ENCODE data around the gene GBGT1.
A peak's percentile ranks its signal among the peaks of the same experiment; 100 is the strongest.

GBGT1 gene

GRCh38 chr9:133107961-133108793 lies 55.5 kb downstream of the GBGT1 start:
- no peak overlapping the region for H3K4me3 ChIP-seq (ENCODE audit: low read depth in 1 of 2, low read length in 2 of 2)
- no peak overlapping the region for H3K9ac ChIP-seq (ENCODE audit: low read depth in 1 of 2, low read length in 2 of 2)
- H3K9me3 ChIP-seq (ENCODE audit: control insufficient read depth in 1 of 2, low read length in 2 of 2), result no peaks in the 10 kb centered on the region
- peaks cover 31 to 86% of the 10 kb centered on the region in 2 donors for H3K36me3 ChIP-seq (ENCODE audit: control insufficient read depth in 1 of 2, insufficient read depth in 2 of 2, low read length in 2 of 2)
- no peak overlapping the region for H3K27ac ChIP-seq (ENCODE audit: low read depth, low read length)
- peaks cover 14% of the 10 kb centered on the region in 2 donors for H3K4me1 ChIP-seq (ENCODE audit: control insufficient read depth in 1 of 2, insufficient read depth in 2 of 2, low read length in 2 of 2)
- H3K27me3 ChIP-seq (ENCODE audit: control insufficient read depth in 1 of 2, insufficient read depth in 2 of 2, low read length in 2 of 2), result no peaks in the 10 kb centered on the region

GRCh38 chr9:133107245-133107722 lies 56.4 kb downstream of the GBGT1 start:
- Histone ChIP-seq H3K27me3 (ENCODE audit: control insufficient read depth in 1 of 2, insufficient read depth in 2 of 2, low read length in 2 of 2) (no peaks in the 10 kb centered on the region), H3K4me1 (ENCODE audit: control insufficient read depth in 1 of 2, insufficient read depth in 2 of 2, low read length in 2 of 2) (peaks cover 5 to 6% of the 10 kb centered on the region in 2 donors), H3K9ac (ENCODE audit: low read depth in 1 of 2, low read length in 2 of 2) (no peak overlapping the region), H3K36me3 (ENCODE audit: control insufficient read depth in 1 of 2, insufficient read depth in 2 of 2, low read length in 2 of 2) (peaks cover 36 to 92% of the 10 kb centered on the region in 2 donors), H3K27ac (ENCODE audit: low read depth, low read length) (no peak overlapping the region), H3K9me3 (ENCODE audit: control insufficient read depth in 1 of 2, low read length in 2 of 2) (no peaks in the 10 kb centered on the region), H3K4me3 (ENCODE audit: low read depth in 1 of 2, low read length in 2 of 2) (no peak overlapping the region)

GRCh38 chr9:133106511-133107244 lies 57.0 kb downstream of the GBGT1 start:
- no peak overlapping the region for H3K27ac ChIP-seq (ENCODE audit: low read depth, low read length)
- no peaks in the 10 kb centered on the region for H3K9me3 ChIP-seq (ENCODE audit: control insufficient read depth in 1 of 2, low read length in 2 of 2)
- H3K36me3 ChIP-seq (ENCODE audit: control insufficient read depth in 1 of 2, insufficient read depth in 2 of 2, low read length in 2 of 2), result peaks cover 42 to 92% of the 10 kb centered on the region in 2 donors
- no peak overlapping the region for H3K9ac ChIP-seq (ENCODE audit: low read depth in 1 of 2, low read length in 2 of 2)
- peaks cover 4 to 5% of the 10 kb centered on the region in 2 donors for H3K4me1 ChIP-seq (ENCODE audit: control insufficient read depth in 1 of 2, insufficient read depth in 2 of 2, low read length in 2 of 2)
- H3K4me3 ChIP-seq (ENCODE audit: low read depth in 1 of 2, low read length in 2 of 2), result no peak overlapping the region
- H3K27me3 ChIP-seq (ENCODE audit: control insufficient read depth in 1 of 2, insufficient read depth in 2 of 2, low read length in 2 of 2), result no peaks in the 10 kb centered on the region

- H3K4me1 ChIP-seq (ENCODE audit: control insufficient read depth in 1 of 2, insufficient read depth in 2 of 2, low read length in 2 of 2), result peaks cover 4 to 5% of the 10 kb centered on the region in 2 donors
- H3K27ac ChIP-seq (ENCODE audit: low read depth, low read length), result no peak overlapping the region
- H3K27me3 ChIP-seq (ENCODE audit: control insufficient read depth in 1 of 2, insufficient read depth in 2 of 2, low read length in 2 of 2), result no peaks in the 10 kb centered on the region
- H3K9me3 ChIP-seq (ENCODE audit: control insufficient read depth in 1 of 2, low read length in 2 of 2), result no peaks in the 10 kb centered on the region
- no peak overlapping the region for H3K9ac ChIP-seq (ENCODE audit: low read depth in 1 of 2, low read length in 2 of 2)
- peaks cover 55 to 92% of the 10 kb centered on the region in 2 donors for H3K36me3 ChIP-seq (ENCODE audit: control insufficient read depth in 1 of 2, insufficient read depth in 2 of 2, low read length in 2 of 2)
- H3K4me3 ChIP-seq (ENCODE audit: low read depth in 1 of 2, low read length in 2 of 2), result no peak overlapping the region
Observed at GRCh38 chr9:133105461-133105770, 58.3 kb downstream of the GBGT1 start.

- H3K9ac ChIP-seq (ENCODE audit: low read depth in 1 of 2, low read length in 2 of 2), result no peak overlapping the region
- H3K27me3 ChIP-seq (ENCODE audit: control insufficient read depth in 1 of 2, insufficient read depth in 2 of 2, low read length in 2 of 2), result no peaks in the 10 kb centered on the region
- no peak overlapping the region for H3K4me3 ChIP-seq (ENCODE audit: low read depth in 1 of 2, low read length in 2 of 2)
- H3K9me3 ChIP-seq (ENCODE audit: control insufficient read depth in 1 of 2, low read length in 2 of 2), result no peaks in the 10 kb centered on the region
- H3K36me3 ChIP-seq (ENCODE audit: control insufficient read depth in 1 of 2, insufficient read depth in 2 of 2, low read length in 2 of 2), result peaks cover 60 to 92% of the 10 kb centered on the region in 2 donors
- peaks cover 4 to 5% of the 10 kb centered on the region in 2 donors for H3K4me1 ChIP-seq (ENCODE audit: control insufficient read depth in 1 of 2, insufficient read depth in 2 of 2, low read length in 2 of 2)
- no peak overlapping the region for H3K27ac ChIP-seq (ENCODE audit: low read depth, low read length)
Observed at GRCh38 chr9:133104718-133105460, 58.8 kb downstream of the GBGT1 start.

GRCh38 chr9:133103987-133104505 lies 59.7 kb downstream of the GBGT1 start:
- H3K9me3 ChIP-seq (ENCODE audit: control insufficient read depth in 1 of 2, low read length in 2 of 2), result no peaks in the 10 kb centered on the region
- H3K9ac ChIP-seq (ENCODE audit: low read depth in 1 of 2, low read length in 2 of 2), result no peak overlapping the region
- H3K36me3 ChIP-seq (ENCODE audit: control insufficient read depth in 1 of 2, insufficient read depth in 2 of 2, low read length in 2 of 2), result peaks cover 66 to 92% of the 10 kb centered on the region in 2 donors
- no peaks in the 10 kb centered on the region for H3K27me3 ChIP-seq (ENCODE audit: control insufficient read depth in 1 of 2, insufficient read depth in 2 of 2, low read length in 2 of 2)
- no peak overlapping the region for H3K4me3 ChIP-seq (ENCODE audit: low read depth in 1 of 2, low read length in 2 of 2)
- peaks cover 4 to 5% of the 10 kb centered on the region in 2 donors for H3K4me1 ChIP-seq (ENCODE audit: control insufficient read depth in 1 of 2, insufficient read depth in 2 of 2, low read length in 2 of 2)
- H3K27ac ChIP-seq (ENCODE audit: low read depth, low read length), result no peak overlapping the region

- H3K4me3 ChIP-seq (ENCODE audit: low read depth in 1 of 2, low read length in 2 of 2), result no peak overlapping the region
- H3K4me1 ChIP-seq (ENCODE audit: control insufficient read depth in 1 of 2, insufficient read depth in 2 of 2, low read length in 2 of 2), result peaks cover 4 to 5% of the 10 kb centered on the region in 2 donors
- no peak overlapping the region for H3K27ac ChIP-seq (ENCODE audit: low read depth, low read length)
- no peaks in the 10 kb centered on the region for H3K9me3 ChIP-seq (ENCODE audit: control insufficient read depth in 1 of 2, low read length in 2 of 2)
- H3K9ac ChIP-seq (ENCODE audit: low read depth in 1 of 2, low read length in 2 of 2), result peak overlapping the region in 1 of 2 donors; percentile 27
- no peaks in the 10 kb centered on the region for H3K27me3 ChIP-seq (ENCODE audit: control insufficient read depth in 1 of 2, insufficient read depth in 2 of 2, low read length in 2 of 2)
- peaks cover 68 to 92% of the 10 kb centered on the region in 2 donors for H3K36me3 ChIP-seq (ENCODE audit: control insufficient read depth in 1 of 2, insufficient read depth in 2 of 2, low read length in 2 of 2)
Observed at GRCh38 chr9:133103183-133103986, 60.3 kb downstream of the GBGT1 start.
